ENCODE data around the gene DLG2.

DNA sequence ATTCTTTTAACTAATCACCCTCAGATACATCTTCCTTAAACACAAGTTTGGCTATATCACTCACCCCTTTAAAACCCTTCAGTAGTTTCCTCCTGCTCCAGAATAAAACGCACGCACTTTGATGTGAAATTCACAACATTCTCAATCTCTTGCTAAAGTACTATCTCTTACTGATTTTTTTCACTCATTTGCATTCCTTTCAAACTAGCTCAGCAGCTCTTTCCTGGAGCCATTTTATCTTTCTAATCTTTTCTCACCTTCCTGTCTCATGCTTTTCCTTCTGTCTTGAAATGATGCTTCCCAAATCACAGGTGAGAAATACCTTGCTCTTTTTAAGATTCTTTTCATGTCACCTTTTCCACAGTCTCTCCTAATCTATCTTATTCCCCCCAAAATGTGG, 1074.4 kb downstream of the DLG2 start:
- TF ChIP-seq, protein P1, sequence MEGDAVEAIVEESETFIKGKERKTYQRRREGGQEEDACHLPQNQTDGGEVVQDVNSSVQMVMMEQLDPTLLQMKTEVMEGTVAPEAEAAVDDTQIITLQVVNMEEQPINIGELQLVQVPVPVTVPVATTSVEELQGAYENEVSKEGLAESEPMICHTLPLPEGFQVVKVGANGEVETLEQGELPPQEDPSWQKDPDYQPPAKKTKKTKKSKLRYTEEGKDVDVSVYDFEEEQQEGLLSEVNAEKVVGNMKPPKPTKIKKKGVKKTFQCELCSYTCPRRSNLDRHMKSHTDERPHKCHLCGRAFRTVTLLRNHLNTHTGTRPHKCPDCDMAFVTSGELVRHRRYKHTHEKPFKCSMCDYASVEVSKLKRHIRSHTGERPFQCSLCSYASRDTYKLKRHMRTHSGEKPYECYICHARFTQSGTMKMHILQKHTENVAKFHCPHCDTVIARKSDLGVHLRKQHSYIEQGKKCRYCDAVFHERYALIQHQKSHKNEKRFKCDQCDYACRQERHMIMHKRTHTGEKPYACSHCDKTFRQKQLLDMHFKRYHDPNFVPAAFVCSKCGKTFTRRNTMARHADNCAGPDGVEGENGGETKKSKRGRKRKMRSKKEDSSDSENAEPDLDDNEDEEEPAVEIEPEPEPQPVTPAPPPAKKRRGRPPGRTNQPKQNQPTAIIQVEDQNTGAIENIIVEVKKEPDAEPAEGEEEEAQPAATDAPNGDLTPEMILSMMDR (conservative IDR thresholded peaks at IDR 0.05; ENCODE audit: low read length), result no peak
- TF ChIP-seq EZH2phosphoT487 (IDR thresholded peaks at IDR 0.05; ENCODE audit: borderline replicate concordance, low read depth, low read length), result no peak
